ENCODE measurements around the gene CLIC4.
A peak's percentile ranks its signal among the peaks of the same experiment; 100 is the strongest.

The CLIC4 gene

GRCh38 chr1:24865168-24865567 lies 119.9 kb downstream of the CLIC4 start:
- H3K9me3 Mint-ChIP-seq, result no peaks in the 10 kb centered on the region
- H3K27me3 Mint-ChIP-seq, result no peaks in the 10 kb centered on the region
- H3K4me1 Mint-ChIP-seq, result peaks cover 4% of the 10 kb centered on the region
- H3K4me3 Mint-ChIP-seq, result no peak overlapping the region
- H3K27ac Mint-ChIP-seq, result no peak overlapping the region
- H3K36me3 Mint-ChIP-seq, result no peaks in the 10 kb centered on the region

DNA sequence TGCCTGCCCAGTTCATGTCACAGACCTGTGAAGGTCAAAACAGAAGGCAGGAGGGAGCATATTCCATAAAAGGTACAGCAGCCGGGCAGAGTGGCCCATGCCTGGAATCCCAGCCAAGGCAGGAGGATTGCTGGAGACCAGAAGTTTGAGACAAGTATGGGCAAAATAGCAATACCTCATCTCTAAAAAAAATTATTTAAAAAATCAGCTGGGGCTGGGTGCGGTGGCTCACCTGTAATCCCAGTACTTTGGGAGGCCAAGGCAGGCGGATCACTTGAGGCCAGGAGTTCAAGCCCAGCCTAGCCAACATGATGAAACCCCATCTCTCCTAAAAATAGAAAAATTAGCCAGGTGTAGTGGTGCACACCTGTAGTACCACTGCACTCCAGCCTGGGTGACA lies 120.3 kb downstream of the CLIC4 start:
- H3K27ac Mint-ChIP-seq, result no peak overlapping the region
- no peaks in the 10 kb centered on the region for H3K9me3 Mint-ChIP-seq
- H3K4me3 Mint-ChIP-seq, result no peak overlapping the region
- H3K4me1 Mint-ChIP-seq, result peaks cover 6% of the 10 kb centered on the region
- no peaks in the 10 kb centered on the region for H3K36me3 Mint-ChIP-seq
- H3K27me3 Mint-ChIP-seq, result no peaks in the 10 kb centered on the region

- Mint-ChIP-seq H3K27ac (no peak overlapping the region), H3K4me3 (no peak overlapping the region), H3K9me3 (no peaks in the 10 kb centered on the region), H3K27me3 (no peaks in the 10 kb centered on the region), H3K36me3 (no peaks in the 10 kb centered on the region), H3K4me1 (peaks cover 14% of the 10 kb centered on the region)
These were observed 121.2 kb downstream of the CLIC4 start for GRCh38 chr1:24866211-24867083.

DNA sequence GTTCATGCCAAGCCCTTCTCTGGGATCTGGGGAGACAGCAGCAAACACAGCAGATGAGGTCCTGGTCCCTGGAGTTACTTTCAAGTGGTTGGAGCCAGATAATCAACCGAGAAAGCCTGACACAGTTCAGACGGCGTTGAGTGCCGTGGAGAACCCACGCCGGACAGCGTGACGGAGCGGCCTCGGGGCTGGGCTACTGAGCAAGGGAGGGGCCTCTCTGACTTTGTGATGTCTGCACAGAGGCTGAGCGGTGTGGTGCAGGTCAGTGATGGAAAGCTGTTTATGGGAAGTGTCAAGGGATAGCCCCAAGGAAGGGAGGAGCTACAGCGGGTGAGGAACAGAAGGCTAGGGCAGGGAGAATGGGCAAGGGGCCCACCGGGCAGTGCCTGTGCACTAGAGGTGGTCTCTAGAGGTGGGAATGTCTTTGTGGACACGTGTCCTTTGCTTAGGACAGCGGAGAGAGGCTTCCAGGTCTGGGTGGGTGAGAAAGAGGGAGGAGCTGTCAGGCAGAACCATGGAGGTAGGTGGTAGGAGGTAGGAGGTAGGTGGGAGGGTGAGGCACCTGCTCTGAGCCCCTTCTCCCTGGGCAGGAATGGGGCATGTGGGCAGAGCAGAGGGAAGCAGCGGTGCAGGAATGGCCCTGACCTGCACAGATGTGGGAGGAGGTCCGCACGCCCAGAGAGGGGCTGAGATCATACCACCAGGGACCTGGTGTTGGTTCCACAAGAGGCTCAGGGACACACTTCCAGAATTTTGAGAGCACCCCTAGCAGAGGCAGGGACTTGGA lies 122.0 kb downstream of the CLIC4 start:
- H3K4me1 Mint-ChIP-seq, result peaks cover 21% of the 10 kb centered on the region
- H3K36me3 Mint-ChIP-seq, result no peaks in the 10 kb centered on the region
- no peak overlapping the region for H3K4me3 Mint-ChIP-seq
- peak overlapping the region; percentile 81 for H3K27ac Mint-ChIP-seq
- no peaks in the 10 kb centered on the region for H3K27me3 Mint-ChIP-seq
- H3K9me3 Mint-ChIP-seq, result no peaks in the 10 kb centered on the region

DNA sequence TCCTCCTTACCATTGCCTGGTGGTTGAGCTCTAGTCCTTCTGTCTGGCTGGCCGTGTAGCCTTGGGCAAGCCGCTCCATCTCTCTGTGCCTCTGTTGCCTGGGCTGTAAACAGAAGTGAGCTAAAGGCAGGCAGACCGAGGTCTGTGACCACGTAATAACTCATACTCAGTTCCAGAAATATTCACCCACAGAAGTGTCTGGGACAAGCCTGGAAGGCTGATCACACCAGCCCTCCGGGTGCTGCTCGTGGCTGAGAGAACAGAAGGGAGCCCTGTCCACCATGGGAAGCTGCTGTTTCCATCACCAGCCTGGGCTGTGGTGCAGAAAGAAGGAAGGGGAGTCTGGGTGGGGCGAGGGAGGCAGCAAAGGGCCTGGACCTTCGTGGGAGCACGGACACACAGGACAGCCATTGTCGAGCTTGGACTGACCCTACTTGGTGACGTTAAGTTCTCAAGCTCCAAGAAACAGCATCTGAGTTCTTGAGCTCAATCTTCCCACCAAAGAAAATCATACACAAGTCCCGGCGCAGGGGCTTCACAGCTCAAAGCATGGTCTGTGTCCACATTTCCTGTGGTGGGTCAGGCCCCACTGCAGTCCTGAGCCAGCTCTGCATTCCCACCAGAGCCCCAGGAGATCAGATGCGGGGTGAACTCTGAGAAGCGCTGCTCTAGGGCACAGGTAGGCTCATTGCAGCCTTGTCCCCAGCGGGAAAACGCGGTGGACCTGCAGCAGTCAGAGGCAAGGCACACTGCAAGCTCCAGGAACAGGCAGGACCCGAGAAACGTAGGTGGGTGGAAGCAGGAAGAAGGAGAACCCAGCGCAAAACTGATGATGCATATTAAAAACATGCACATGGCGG lies 123.0 kb downstream of the CLIC4 start:
- H3K4me1 Mint-ChIP-seq, result peaks cover 18% of the 10 kb centered on the region
- H3K36me3 Mint-ChIP-seq, result no peaks in the 10 kb centered on the region
- H3K4me3 Mint-ChIP-seq, result no peak overlapping the region
- H3K27ac Mint-ChIP-seq, result no peak overlapping the region
- H3K27me3 Mint-ChIP-seq, result no peaks in the 10 kb centered on the region
- H3K9me3 Mint-ChIP-seq, result no peaks in the 10 kb centered on the region

DNA sequence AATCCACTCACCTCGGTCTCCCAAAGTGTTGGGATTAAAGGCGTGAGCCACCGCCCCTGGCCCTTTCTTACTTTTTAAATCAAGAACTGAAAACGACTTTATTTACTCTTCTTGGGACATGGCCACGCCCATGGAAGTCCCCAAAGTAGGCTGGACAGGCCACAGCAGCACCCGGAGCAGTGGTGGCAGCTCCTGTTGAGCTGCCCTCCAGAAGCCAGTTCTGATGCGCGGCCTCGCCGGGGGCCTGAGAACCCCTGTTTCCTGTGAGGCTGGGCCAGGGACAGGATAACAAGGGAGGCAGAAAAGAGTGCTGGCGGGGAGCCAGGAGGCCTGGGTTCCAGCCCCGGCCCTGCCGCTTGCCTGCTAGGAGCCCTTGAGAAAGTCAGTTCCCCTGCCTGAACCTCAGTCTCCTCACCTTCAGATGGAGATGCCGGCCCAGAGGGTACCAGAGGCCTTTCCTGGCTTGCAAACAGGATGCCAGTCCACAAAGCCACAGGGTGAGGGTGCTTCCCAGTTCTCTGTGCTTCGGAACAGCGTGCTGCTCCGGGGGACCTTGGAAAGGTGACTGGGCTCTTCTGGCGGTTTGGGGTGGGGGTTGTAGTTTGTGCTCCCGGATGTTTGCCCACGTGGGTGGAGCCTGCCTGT lies 125.4 kb downstream of the CLIC4 start:
- Mint-ChIP-seq H3K9me3 (no peaks in the 10 kb centered on the region), H3K4me1 (peaks cover 18% of the 10 kb centered on the region), H3K27ac (no peak overlapping the region), H3K36me3 (no peaks in the 10 kb centered on the region), H3K27me3 (no peaks in the 10 kb centered on the region), H3K4me3 (peak overlapping the region; percentile 36)

DNA sequence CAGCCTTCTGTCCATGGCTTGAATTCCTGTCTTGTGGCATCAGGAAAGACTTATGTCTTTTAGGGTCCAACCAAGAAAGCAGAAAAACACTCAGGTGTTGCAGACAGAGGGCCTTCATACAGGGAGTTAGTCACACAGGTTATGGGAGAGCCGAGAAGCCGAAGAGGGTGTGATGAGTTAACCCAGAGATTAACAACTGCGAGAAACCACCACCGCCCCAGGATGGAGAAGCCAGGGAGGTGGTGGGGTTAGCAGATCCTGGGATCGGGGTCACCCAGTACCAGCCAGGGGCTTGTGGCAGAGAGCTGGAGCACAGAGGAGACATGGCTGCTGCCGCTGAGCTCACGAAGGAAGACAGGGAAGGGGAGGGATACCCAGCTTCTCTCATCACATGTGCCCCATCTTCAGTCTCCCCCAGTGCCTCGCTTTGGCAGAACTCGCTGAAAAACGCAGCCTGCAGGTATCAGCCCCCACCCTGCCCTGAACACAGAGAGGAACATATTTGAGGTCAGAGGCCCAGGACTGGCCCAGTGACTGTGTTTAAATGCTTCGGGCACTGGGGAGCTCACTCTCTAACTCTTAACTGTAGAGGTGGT lies 126.2 kb downstream of the CLIC4 start:
- no peaks in the 10 kb centered on the region for H3K27me3 Mint-ChIP-seq
- H3K9me3 Mint-ChIP-seq, result no peaks in the 10 kb centered on the region
- no peak overlapping the region for H3K4me3 Mint-ChIP-seq
- H3K36me3 Mint-ChIP-seq, result no peaks in the 10 kb centered on the region
- peaks cover 18% of the 10 kb centered on the region for H3K4me1 Mint-ChIP-seq
- no peak overlapping the region for H3K27ac Mint-ChIP-seq

DNA sequence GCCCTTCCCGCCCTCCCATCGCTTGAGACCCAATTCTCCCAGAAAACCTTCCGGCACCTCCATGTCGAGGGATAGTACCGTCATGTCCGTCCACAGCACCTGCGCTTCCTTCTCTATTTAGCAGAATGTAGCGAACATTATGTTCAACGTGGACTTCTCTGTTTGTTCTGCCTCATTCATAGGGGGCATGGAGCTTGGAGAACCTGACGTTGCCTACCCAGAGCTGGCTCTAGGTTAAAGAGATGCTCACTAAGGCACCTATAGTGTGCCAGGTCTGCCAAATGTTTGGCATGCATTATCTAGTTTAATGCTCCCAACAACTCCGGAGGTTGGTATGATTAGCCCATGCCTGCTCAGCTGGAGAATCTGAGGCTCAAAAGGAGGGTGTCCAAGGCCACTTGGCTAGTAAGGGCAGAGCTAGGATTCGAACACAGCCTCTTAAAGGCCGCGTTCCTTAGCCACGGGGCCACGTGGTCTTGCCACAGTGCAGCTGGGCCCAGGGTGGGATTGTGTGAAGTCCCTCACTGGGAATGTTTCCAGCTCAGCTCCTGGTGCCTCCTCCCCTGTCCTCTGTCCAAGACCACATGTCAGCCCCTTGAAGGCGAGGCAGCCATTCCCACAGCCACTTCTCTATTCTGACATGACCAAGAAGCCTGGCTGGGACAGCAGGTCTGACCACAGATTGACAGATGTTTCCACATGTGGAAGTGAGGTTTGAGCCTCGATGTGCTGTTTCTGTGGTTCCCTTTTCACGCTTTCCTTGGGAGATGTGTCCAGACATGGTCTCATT lies 127.0 kb downstream of the CLIC4 start:
- no peak overlapping the region for H3K27ac Mint-ChIP-seq
- H3K27me3 Mint-ChIP-seq, result no peaks in the 10 kb centered on the region

DNA sequence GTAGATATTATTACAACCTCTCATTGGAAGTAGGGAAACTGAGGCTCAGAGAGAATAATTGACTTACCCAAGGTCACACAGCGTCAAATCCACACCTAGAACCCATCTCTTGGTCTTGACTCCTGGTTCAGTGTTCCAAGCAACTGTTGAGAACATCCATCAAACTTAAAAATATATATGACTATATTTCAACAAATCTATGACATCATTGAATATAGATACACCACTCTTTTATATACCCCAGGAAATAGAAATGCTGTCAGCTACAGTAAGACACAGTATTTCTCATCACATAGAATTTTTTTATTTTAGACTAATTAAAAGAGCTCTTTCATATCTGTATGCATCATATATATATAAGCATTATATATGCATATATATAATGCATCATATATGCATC lies 127.9 kb downstream of the CLIC4 start:
- Mint-ChIP-seq H3K27ac (no peak overlapping the region), H3K4me1 (peaks cover 18% of the 10 kb centered on the region), H3K4me3 (no peak overlapping the region), H3K36me3 (no peaks in the 10 kb centered on the region), H3K9me3 (no peaks in the 10 kb centered on the region), H3K27me3 (no peaks in the 10 kb centered on the region)

More for the DNA sequence above, 127.0 kb downstream of the CLIC4 start:
- Mint-ChIP-seq H3K4me3 (no peak overlapping the region), H3K9me3 (no peaks in the 10 kb centered on the region), H3K4me1 (peaks cover 18% of the 10 kb centered on the region), H3K36me3 (no peaks in the 10 kb centered on the region)

DNA sequence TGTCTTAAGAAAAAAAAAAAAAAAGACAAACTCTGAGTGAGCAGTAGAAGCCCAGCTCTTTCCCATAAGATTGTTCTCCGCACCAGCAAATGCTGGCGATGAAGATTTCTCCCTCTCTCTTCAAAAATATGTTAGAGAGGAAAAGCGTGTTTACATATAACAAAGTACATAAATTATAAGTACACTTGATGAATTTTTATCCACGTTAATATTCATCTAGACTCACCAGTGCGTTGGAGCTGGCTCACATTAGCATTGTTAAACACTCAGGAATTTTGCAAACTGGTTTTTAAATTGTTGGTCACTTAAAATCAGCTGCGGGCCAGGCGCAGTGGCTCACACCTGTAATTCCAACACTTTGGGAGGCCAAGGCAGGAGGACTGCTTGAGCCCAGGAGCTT lies 128.8 kb downstream of the CLIC4 start:
- Mint-ChIP-seq H3K27ac (no peak overlapping the region), H3K27me3 (no peaks in the 10 kb centered on the region), H3K36me3 (no peaks in the 10 kb centered on the region), H3K9me3 (no peaks in the 10 kb centered on the region), H3K4me3 (no peak overlapping the region), H3K4me1 (peaks cover 18% of the 10 kb centered on the region)

- no peaks in the 10 kb centered on the region for H3K36me3 Mint-ChIP-seq
- H3K27ac Mint-ChIP-seq, result no peak overlapping the region
- no peaks in the 10 kb centered on the region for H3K27me3 Mint-ChIP-seq
- no peaks in the 10 kb centered on the region for H3K9me3 Mint-ChIP-seq
- peaks cover 18% of the 10 kb centered on the region for H3K4me1 Mint-ChIP-seq
- H3K4me3 Mint-ChIP-seq, result no peak overlapping the region
These were observed 129.5 kb downstream of the CLIC4 start for GRCh38 chr1:24874611-24875234.

DNA sequence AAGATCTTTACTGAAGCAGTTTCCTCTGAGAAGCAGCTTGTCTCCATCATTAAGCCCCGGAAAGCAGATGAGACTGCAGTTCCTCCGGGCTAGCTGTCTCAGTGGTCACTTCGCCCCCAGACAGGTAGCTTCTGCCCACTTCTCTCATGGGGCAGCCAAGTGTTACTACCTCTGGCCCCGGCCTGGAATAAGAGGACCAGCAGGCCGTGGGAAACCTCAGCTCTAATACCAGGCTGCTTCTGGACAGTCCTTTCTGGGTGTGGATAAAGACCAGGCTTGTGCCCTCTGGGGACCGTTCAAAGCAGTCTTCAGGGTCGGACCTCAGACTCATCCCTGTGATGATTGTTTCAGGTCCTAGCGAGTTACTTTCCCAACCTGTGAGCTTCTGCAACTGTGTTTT lies 130.0 kb downstream of the CLIC4 start:
- H3K27me3 Mint-ChIP-seq, result no peaks in the 10 kb centered on the region
- H3K4me3 Mint-ChIP-seq, result no peak overlapping the region
- H3K36me3 Mint-ChIP-seq, result no peaks in the 10 kb centered on the region
- H3K27ac Mint-ChIP-seq, result no peak overlapping the region
- H3K9me3 Mint-ChIP-seq, result no peaks in the 10 kb centered on the region
- peaks cover 18% of the 10 kb centered on the region for H3K4me1 Mint-ChIP-seq

DNA sequence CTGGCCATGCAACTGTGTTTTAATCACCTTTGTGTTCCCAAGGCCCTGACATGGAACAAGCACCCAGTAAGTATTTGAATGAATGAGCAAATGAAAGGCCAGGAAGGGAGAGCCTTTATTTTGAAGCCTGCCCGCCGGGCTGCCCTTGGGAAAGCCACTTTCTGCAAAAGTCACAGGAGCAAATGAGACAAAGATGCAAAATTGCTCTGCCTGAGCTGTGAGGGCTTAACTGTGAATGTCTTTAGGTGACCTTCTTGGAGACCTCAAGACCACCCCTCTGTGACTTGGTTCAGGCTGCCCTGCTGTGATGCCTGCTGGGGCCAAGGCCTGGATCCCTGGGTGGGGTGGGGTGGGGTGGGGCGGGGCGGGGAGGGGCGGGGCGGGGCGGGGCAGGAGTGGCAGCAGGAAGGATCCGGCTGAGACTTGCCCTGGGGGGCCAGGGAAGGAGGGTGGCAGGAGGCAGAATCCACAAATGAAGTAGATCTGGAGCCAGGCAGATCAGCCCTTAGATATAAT lies 130.8 kb downstream of the CLIC4 start:
- no peaks in the 10 kb centered on the region for H3K9me3 Mint-ChIP-seq
- no peak overlapping the region for H3K4me3 Mint-ChIP-seq
- H3K27me3 Mint-ChIP-seq, result no peaks in the 10 kb centered on the region
- no peak overlapping the region for H3K27ac Mint-ChIP-seq
- no peaks in the 10 kb centered on the region for H3K36me3 Mint-ChIP-seq
- peaks cover 11% of the 10 kb centered on the region for H3K4me1 Mint-ChIP-seq

DNA sequence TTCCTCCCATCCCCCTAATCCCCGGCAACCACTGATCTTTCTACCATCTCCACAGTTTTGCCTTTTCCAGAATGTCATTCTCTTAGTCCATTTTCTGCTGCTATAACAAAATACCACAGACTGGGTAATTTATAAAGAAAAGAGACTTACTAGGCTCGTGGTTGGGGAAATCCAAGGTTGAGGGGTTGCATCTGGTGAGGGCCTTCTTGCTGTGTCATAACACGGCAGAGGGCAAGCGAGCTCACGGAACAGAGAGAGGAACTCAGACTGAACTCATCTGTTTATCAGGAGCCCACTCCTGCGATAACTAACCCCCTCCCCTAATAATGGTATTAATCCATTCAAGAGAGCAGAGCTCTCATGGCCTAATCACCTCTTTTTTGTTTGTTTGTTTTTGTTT lies 132.8 kb downstream of the CLIC4 start:
- Mint-ChIP-seq H3K36me3 (no peaks in the 10 kb centered on the region), H3K27me3 (no peaks in the 10 kb centered on the region), H3K4me1 (no peaks in the 10 kb centered on the region), H3K9me3 (no peaks in the 10 kb centered on the region), H3K27ac (no peak overlapping the region), H3K4me3 (no peak overlapping the region)

Data from activated naive CD4-positive, alpha-beta T cell treated with anti-CD3 and anti-CD28 coated beads, Interleukin-2, amount 50 U/mL, for 24 hours (primary cell).